ENCODE results near the gene BCL2L13.
"Not testable (repeated sequence)": the region's sequence is repeated elsewhere in the genome, so short reads cannot be mapped to it uniquely, and the experiment has no call there.

The BCL2L13 gene

DNA sequence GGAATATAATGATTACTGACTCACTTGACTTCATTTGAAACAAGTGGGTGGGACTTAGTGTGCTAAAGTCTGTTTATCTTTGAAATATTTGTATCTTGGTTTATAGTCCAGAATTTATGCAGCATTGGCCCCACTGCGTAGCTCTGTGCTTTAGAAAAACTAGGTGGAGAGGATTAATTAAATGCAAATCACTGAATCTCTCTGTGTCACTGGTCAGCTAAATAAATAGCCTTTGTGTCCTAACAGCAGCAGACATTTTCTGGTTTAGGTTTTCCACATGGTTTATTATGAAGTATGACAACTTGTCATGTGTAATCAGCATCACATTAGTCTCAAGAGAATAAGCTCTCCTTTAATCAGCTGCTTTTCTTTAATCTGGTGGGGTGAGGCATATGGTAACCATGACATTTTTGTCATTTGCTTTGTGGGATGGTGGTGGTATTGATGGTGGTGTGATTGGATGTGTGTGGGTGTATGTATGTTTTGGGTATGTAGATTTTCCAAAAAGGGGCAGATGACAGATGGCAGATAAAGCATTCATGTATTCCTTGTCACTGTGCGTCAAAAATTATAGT is 33.9 kb downstream of the BCL2L13 start:
- Histone ChIP-seq H3K4me3 (ENCODE audit: low read length) (no peak overlapping the region), H3K27me3 (ENCODE audit: control insufficient read depth, insufficient read depth, low read length) (no peaks in the 10 kb centered on the region), H3K4me1 (ENCODE audit: control insufficient read depth, insufficient read depth, low read length) (peaks cover 5% of the 10 kb centered on the region), H3K27ac (ENCODE audit: low read depth, low read length) (no peak overlapping the region), H3K9ac (ENCODE audit: low read length) (no peak overlapping the region), H3K36me3 (ENCODE audit: control insufficient read depth, insufficient read depth, low read length) (peaks cover 2% of the 10 kb centered on the region)

DNA sequence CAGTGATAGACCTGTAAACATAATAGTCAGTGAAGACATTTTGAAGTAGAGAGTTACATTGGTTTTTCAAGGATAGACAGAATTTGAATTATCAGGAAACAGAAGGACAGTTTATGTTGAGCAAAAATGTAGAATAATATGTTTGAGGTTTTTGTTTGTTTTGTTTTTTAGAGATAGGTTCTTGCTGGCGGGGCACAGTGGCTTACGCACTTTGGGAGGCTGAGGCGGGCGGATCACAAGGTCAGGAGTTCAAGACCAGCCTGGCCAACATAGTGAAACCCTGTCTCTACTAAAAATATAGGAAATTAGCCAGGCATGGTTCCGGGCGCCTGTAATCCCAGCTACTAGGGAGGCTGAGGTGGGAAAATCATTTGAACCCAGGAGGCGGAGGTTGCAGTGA is 35.6 kb downstream of the BCL2L13 start:
- Histone ChIP-seq H3K27me3 (ENCODE audit: control insufficient read depth, insufficient read depth, low read length) (no peaks in the 10 kb centered on the region), H3K4me1 (ENCODE audit: control insufficient read depth, insufficient read depth, low read length) (peaks cover 5% of the 10 kb centered on the region), H3K9ac (ENCODE audit: low read length) (no peak overlapping the region), H3K27ac (ENCODE audit: low read depth, low read length) (no peak overlapping the region), H3K4me3 (ENCODE audit: low read length) (no peak overlapping the region), H3K36me3 (ENCODE audit: control insufficient read depth, insufficient read depth, low read length) (peaks cover 2% of the 10 kb centered on the region)

DNA sequence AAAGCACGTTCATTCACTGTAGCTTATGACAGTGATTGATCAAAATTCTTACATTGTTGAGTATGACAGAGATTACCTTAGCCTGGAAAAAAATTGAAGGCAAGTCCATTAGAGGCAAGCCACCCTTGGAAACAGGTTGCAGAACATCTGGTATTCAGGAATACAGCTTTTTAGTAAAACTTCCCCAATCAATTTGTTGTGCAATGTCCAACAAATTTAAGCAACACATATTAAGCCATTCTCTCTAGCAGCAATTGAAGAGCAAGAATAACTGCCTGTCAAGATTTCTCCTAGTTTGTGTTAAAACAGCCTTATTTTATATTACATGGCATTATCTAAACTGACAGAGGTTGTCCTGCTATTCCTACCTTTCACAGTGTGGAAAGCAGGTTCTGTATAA is 37.0 kb downstream of the BCL2L13 start:
- peaks cover under 1% of the 10 kb centered on the region for H3K36me3 ChIP-seq (ENCODE audit: control insufficient read depth, insufficient read depth, low read length)
- H3K27me3 ChIP-seq (ENCODE audit: control insufficient read depth, insufficient read depth, low read length), result no peaks in the 10 kb centered on the region
- no peak overlapping the region for H3K9ac ChIP-seq (ENCODE audit: low read length)
- H3K27ac ChIP-seq (ENCODE audit: low read depth, low read length), result no peak overlapping the region
- H3K4me1 ChIP-seq (ENCODE audit: control insufficient read depth, insufficient read depth, low read length), result peaks cover 5% of the 10 kb centered on the region
- no peak overlapping the region for H3K4me3 ChIP-seq (ENCODE audit: low read length)

DNA sequence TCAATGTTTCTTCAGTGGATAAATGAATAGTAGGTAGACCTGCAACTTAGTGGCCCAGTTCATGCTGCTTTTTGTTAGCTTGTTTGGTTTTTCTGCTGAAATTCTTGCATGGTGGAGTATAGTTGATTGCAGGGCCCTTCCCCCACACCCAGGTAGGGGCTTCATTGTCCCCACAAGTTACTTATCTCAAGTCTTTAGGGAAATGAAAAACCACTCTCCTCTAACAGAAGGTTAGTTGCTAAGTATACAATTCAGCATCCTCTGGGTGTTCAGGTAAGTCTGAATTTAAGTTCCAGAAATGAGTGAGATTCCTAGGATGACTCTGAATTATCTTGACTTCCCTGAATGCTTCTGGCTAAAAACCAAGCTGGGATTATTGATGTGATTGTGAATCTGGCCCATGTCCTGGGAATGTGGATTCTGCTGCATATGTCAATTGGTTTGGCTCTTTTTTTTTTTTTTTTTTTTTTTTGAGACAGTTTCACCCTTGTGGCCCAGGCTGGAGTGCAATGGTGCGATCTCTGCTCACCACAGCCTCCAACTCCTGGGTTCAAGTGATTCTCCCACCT is 40.3 kb downstream of the BCL2L13 start:
- Histone ChIP-seq H3K4me3 (ENCODE audit: low read length) (no peak overlapping the region), H3K27me3 (ENCODE audit: control insufficient read depth, insufficient read depth, low read length) (no peaks in the 10 kb centered on the region), H3K27ac (ENCODE audit: low read depth, low read length) (no peak overlapping the region), H3K9ac (ENCODE audit: low read length) (no peak overlapping the region), H3K4me1 (ENCODE audit: control insufficient read depth, insufficient read depth, low read length) (no peaks in the 10 kb centered on the region), H3K36me3 (ENCODE audit: control insufficient read depth, insufficient read depth, low read length) (no peaks in the 10 kb centered on the region)

DNA sequence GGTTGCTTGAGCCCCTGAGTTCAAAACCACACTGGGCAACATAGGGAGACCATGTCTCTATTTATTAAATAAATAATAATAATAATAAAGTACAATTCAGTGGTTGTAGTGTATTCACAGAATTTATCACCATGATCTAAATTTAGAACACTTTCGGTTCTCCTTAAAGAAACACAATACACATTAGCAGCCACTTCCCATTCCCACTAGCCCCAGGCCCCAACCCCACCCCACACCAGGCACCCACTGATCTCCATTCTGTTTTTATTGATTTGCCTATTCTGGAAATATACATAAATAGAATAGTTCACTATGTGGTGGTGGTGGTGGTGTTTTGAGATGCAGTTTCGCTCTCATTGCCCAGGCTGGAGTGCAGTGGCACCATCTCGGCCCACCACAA is 45.7 kb downstream of the BCL2L13 start:
- Histone ChIP-seq H3K36me3 (ENCODE audit: control insufficient read depth, insufficient read depth, low read length) (no peaks in the 10 kb centered on the region), H3K4me1 (ENCODE audit: control insufficient read depth, insufficient read depth, low read length) (no peaks in the 10 kb centered on the region), H3K27ac (ENCODE audit: low read depth, low read length) (no peak overlapping the region), H3K27me3 (ENCODE audit: control insufficient read depth, insufficient read depth, low read length) (no peaks in the 10 kb centered on the region), H3K9ac (ENCODE audit: low read length) (no peak overlapping the region), H3K4me3 (ENCODE audit: low read length) (no peak overlapping the region)

DNA sequence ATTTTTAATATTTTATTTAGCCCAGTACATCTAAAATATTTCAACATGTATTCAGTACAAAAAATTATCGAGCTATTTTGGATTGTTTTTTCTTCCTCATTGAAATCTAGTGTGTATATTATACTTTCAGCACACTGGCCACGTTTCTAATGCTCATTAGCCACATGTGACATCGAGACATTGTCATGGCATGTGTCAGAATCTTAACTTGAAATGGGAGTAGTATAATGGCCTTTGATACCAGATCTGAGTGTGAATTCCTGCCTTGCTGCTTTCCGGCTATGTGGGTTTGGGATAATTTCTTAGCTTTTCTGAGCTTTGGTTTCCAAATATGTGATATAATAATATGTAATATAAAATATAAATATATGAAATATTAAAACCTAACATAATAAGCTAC is 54.3 kb downstream of the BCL2L13 start:
- Histone ChIP-seq H3K4me3 (ENCODE audit: low read length) (no peak overlapping the region), H3K4me1 (ENCODE audit: control insufficient read depth, insufficient read depth, low read length) (no peaks in the 10 kb centered on the region), H3K27me3 (ENCODE audit: control insufficient read depth, insufficient read depth, low read length) (no peaks in the 10 kb centered on the region), H3K9ac (ENCODE audit: low read length) (no peak overlapping the region), H3K27ac (ENCODE audit: low read depth, low read length) (no peak overlapping the region), H3K36me3 (ENCODE audit: control insufficient read depth, insufficient read depth, low read length) (peaks cover 2% of the 10 kb centered on the region)

DNA sequence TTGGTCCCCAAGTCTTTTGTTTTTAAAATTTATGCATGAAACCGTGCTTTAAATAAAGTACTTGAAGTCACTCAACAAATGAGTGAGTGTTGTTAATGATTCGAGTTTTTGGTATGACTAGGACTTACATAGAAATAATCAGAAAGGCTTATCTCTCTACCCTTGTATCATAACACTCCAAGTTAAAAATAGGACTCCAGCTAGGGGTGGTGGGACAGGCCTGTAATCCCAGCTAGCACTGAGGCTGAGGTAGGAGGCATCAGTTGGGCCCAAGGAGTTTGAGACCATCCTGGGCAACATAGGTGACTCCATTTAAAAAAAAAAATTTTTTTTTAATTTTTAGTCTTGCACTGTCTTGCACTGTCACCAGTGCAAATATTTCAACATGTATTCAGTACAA is 55.6 kb downstream of the BCL2L13 start:
- H3K9ac ChIP-seq (ENCODE audit: low read length), result no peak overlapping the region
- no peak overlapping the region for H3K4me3 ChIP-seq (ENCODE audit: low read length)
- no peaks in the 10 kb centered on the region for H3K27me3 ChIP-seq (ENCODE audit: control insufficient read depth, insufficient read depth, low read length)
- no peaks in the 10 kb centered on the region for H3K4me1 ChIP-seq (ENCODE audit: control insufficient read depth, insufficient read depth, low read length)
- peaks cover 2% of the 10 kb centered on the region for H3K36me3 ChIP-seq (ENCODE audit: control insufficient read depth, insufficient read depth, low read length)
- no peak overlapping the region for H3K27ac ChIP-seq (ENCODE audit: low read depth, low read length)

DNA sequence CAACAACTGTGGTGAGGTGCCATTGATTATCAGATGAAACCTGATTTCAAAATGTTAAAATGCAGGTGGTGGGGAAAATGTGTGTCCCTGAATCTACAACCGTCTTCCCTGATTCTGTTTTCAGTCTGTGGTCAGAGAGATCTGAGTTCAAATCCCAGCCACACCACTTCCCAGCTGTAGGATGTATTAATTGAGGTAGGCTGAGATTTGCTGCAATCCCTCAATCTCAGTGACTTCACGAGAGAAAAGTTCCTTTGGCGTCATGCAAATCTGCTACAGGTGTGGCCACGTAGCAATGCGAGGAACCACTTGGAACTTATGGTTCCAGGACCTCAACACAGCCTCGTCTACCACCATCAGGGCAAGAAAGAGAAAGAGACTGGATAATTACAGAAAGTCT is 56.2 kb downstream of the BCL2L13 start:
- H3K4me3 ChIP-seq (ENCODE audit: low read length), result no peak overlapping the region
- no peaks in the 10 kb centered on the region for H3K4me1 ChIP-seq (ENCODE audit: control insufficient read depth, insufficient read depth, low read length)
- H3K27me3 ChIP-seq (ENCODE audit: control insufficient read depth, insufficient read depth, low read length), result no peaks in the 10 kb centered on the region
- peaks cover 2% of the 10 kb centered on the region for H3K36me3 ChIP-seq (ENCODE audit: control insufficient read depth, insufficient read depth, low read length)
- H3K27ac ChIP-seq (ENCODE audit: low read depth, low read length), result no peak overlapping the region
- no peak overlapping the region for H3K9ac ChIP-seq (ENCODE audit: low read length)

DNA sequence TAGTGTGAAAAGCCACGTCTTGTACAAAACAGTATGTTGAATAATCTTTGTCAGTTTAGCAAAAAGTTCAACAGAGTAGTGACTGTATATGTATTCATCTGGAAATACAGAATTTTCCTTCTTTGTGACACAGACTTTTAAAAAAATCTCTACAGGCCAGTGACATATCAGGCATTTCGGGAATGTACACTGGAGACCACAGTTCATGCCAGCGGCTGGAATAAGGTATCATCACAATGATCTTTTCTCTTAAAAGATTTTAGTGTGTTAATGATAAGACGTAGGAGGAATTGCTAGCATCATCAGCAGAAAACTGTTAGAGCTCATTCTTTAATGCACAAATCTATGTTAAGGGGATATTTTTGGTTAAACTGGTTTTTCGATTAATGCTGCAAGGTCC is 57.4 kb downstream of the BCL2L13 start:
- H3K27ac ChIP-seq (ENCODE audit: low read depth, low read length), result no peak overlapping the region
- H3K9ac ChIP-seq (ENCODE audit: low read length), result no peak overlapping the region
- no peak overlapping the region for H3K4me3 ChIP-seq (ENCODE audit: low read length)
- no peaks in the 10 kb centered on the region for H3K27me3 ChIP-seq (ENCODE audit: control insufficient read depth, insufficient read depth, low read length)
- H3K36me3 ChIP-seq (ENCODE audit: control insufficient read depth, insufficient read depth, low read length), result peaks cover 2% of the 10 kb centered on the region
- H3K4me1 ChIP-seq (ENCODE audit: control insufficient read depth, insufficient read depth, low read length), result no peaks in the 10 kb centered on the region

DNA sequence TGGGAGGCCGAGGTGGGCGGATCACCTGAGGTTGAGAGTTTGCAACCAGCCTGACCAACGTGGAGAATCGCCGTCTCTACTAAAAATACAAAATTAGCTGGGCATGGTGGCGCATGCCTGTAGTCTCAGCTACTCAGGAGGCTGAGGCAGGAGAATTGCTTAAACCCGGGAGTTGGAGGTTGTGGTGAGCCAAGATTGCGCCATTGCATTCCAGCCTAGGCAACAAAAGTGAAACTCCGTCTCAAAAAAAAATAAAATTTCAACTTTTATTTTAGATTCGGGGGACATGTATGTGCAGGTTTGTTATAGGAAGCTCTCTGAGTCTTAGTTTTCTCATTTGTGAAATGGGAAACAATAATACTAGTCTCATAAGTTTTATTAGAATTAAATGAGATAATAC is 58.6 kb downstream of the BCL2L13 start:
- not testable (repeated sequence) for H3K27ac ChIP-seq (ENCODE audit: low read depth, low read length); H3K4me1 ChIP-seq (ENCODE audit: control insufficient read depth, insufficient read depth, low read length); H3K9ac ChIP-seq (ENCODE audit: low read length); H3K36me3 ChIP-seq (ENCODE audit: control insufficient read depth, insufficient read depth, low read length); H3K27me3 ChIP-seq (ENCODE audit: control insufficient read depth, insufficient read depth, low read length); H3K4me3 ChIP-seq (ENCODE audit: low read length)

DNA sequence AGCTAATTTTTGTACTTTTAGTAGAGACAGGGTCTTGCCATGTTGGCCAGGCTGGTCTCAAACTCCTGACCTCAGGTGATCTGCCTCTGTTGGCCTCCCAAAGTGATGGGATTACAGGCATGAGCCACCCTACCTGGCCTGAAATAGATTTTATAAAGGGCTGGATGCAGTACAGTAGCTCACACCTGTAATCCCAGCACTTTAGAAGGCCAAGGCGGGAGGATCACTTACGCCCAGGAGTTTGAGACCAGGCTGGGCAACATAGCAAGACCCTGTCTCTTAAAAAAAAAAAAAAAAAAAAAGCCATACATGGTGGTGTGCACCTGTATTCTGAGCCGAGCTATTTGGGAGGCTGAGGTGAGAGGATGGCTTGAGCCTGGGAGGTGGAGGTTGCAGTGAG is 59.7 kb downstream of the BCL2L13 start:
- not testable (repeated sequence) for H3K36me3 ChIP-seq (ENCODE audit: control insufficient read depth, insufficient read depth, low read length); H3K9ac ChIP-seq (ENCODE audit: low read length); H3K27me3 ChIP-seq (ENCODE audit: control insufficient read depth, insufficient read depth, low read length); H3K4me3 ChIP-seq (ENCODE audit: low read length); H3K4me1 ChIP-seq (ENCODE audit: control insufficient read depth, insufficient read depth, low read length); H3K27ac ChIP-seq (ENCODE audit: low read depth, low read length)

DNA sequence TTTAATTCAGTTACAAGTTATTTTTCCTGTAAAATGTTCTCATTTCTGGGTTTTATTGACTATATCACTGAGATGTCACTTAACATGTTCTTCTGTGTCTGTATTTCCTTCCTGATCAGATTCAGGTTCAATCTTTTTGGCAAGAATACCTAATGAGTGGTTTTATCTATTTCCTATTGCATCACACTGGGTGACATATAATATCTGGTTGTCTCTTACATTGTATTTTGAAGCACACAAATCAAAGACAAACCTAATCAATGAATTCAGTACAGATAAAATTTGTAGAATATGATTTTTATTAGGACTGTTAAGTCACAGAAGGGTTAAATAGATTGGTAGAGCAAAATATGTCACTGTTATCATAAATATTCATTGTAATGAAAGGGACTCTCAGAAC is 60.4 kb downstream of the BCL2L13 start:
- no peaks in the 10 kb centered on the region for H3K27me3 ChIP-seq (ENCODE audit: control insufficient read depth, insufficient read depth, low read length)
- no peaks in the 10 kb centered on the region for H3K4me1 ChIP-seq (ENCODE audit: control insufficient read depth, insufficient read depth, low read length)
- no peak overlapping the region for H3K4me3 ChIP-seq (ENCODE audit: low read length)
- no peak overlapping the region for H3K27ac ChIP-seq (ENCODE audit: low read depth, low read length)
- no peak overlapping the region for H3K9ac ChIP-seq (ENCODE audit: low read length)
- peaks cover 2% of the 10 kb centered on the region for H3K36me3 ChIP-seq (ENCODE audit: control insufficient read depth, insufficient read depth, low read length)

DNA sequence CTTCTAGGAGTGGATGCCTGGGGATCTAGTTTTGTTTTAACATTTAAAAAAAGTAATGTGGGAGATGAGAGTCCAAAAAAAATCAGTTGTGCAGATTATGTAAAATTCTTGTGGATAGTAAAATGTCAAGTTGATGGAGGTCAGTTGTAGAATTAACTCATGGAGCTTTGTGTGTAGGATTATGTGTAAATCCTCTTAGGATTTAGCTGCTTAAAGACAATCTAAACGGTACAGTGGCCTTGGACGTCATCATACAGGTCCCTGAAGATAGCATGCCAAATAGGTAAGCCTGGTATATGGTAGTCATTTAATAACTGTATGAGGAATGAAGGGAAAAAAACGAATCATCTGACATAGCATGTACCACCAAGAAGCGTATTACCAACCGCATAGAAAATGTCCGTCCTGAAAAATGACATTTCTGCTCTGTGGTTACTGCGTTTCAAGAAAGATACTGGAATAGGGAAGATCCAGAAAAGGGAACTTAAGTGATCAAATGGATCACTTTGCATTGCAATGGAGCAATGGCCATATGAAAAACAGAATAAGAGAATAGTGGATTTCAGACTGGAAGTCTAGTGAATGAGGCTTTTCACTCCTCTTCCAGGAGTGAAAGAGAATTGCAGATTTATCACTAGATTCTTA is 61.3 kb downstream of the BCL2L13 start:
- H3K27ac ChIP-seq (ENCODE audit: low read depth, low read length), result no peak overlapping the region
- H3K36me3 ChIP-seq (ENCODE audit: control insufficient read depth, insufficient read depth, low read length), result peaks cover 2% of the 10 kb centered on the region
- no peaks in the 10 kb centered on the region for H3K4me1 ChIP-seq (ENCODE audit: control insufficient read depth, insufficient read depth, low read length)

More for the DNA sequence above, 61.3 kb downstream of the BCL2L13 start:
- Histone ChIP-seq H3K4me3 (ENCODE audit: low read length) (no peak overlapping the region), H3K9ac (ENCODE audit: low read length) (no peak overlapping the region), H3K27me3 (ENCODE audit: control insufficient read depth, insufficient read depth, low read length) (no peaks in the 10 kb centered on the region)

All from rectal smooth muscle tissue (tissue), 1 donor.